Neural progenitor cell (in vitro differentiated cells): Measurements from ENCODE around the gene VMP1.

ENCODE experiments used
- CTCF ChIP-seq: fragments of 200-600 bp; sonication (generic); IDR thresholded peaks from 2 replicates; pipeline ENCODE4 v1.5.1; 2017; ENCODE audit warnings: antibody characterized with exemption, mild to moderate bottlenecking
- EZH2 ChIP-seq: fragments of 200-600 bp; sonication (generic); IDR thresholded peaks from 2 replicates; pipeline ENCODE4 v1.6.1; 2017; ENCODE audit warnings: antibody characterized with exemption, mild to moderate bottlenecking, moderate library complexity

GRCh38 chr17:59695945-59696681 is 11.3 kb upstream of the VMP1 start:
- TF ChIP-seq EZH2, result no peak
- TF ChIP-seq CTCF, result no peak
